Left renal pelvis (tissue), 4 donors: ENCODE results near the gene SLC35F4. TPM values are rescaled to one million over a fixed set of nuclear protein-coding genes. Genes with fewer than 3 reads are reported as not detected.
"Not testable (repeated sequence)": the region's sequence is repeated elsewhere in the genome, so short reads cannot be mapped to it uniquely, and the experiment has no call there.

ENCODE experiments used
- DNase-seq, 4 donors: peaks; one replicate each; pipeline ENCODE4 v3.0.0-alpha.2; 2013; ENCODE audit warnings: low read depth in 4 of 4, low spot score in 3 of 4
- polyA plus RNA-seq, 4 donors: library from polyadenylated mRNA; unstranded; fragments of 120-200 nt; gene quantifications; one replicate each; pipeline ENCODE4 v1.2.1, GENCODE V29; 2013; ENCODE audit not compliant: insufficient read length in 4 of 4

The SLC35F4 gene
- 1 to 10 TPM in 3 of 4 donors, under 1 TPM in 1; 0.86 to 3.2 (median 2.9) TPM for polyA plus RNA-seq

DNA sequence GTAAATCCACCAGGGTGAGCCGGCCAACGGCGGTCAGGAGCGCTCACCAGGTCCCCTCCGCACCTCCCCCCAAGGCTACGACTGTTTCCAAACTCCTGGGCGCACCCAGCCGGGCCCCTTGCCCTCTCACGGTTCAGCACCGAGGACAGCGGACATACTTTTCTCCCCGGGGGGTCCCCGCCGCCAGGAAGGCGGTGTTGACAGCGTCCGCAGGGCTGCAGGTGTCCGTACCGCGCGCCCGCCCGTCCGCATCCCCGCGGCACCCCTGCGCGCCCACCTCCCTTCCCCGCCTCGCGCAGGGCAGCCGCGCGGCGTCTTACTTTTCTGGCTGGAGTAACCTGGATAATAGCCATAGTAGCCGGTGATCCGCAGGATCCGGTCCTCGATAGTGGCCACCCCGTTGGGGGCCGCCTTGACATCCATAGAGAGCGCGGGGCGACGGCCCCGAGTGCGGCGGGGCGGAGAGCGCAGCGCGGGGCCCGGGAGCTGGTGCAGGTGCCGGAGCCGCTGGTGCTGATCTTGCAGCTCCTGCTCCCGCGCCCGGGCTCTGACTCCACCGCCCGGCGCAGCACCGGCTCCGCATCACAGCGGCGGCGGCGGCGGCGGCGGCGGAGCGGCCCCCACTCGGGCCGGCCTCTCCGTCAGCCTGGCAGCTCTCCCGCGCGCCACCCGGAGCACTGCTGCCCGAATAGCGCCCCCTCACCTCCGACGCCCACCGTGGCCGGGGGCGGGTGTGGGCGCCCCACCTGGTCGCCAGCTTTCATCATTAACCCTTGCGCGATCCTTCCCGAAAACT lies at the start of gene SLC35F4:
TSS of gene SLC35F4 (minus strand) at position 690 of the 796 bp plus-strand sequence.
- DNase-seq, result peak; percentile 35 to 66 (median 61)

DNA sequence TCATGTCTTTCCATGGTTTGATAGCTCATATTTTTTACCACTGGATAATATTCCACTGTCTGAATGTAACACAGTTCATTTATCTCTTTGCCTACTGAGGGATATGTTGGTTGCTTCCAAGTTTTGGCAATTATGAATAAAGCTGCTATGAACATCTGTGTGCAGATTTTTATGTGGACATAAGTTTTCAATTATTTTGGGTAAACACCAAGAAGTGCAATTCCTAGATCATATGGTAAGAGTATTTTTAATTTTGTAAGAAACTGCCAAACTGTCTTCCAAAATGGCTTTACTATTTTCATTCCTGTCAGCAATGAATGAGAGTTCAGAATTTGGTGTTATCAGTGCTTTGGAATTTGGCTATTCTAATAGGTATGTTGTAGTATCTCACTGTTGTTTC lies 43.7 kb upstream of the SLC35F4 start:
- no peak for DNase-seq

DNA sequence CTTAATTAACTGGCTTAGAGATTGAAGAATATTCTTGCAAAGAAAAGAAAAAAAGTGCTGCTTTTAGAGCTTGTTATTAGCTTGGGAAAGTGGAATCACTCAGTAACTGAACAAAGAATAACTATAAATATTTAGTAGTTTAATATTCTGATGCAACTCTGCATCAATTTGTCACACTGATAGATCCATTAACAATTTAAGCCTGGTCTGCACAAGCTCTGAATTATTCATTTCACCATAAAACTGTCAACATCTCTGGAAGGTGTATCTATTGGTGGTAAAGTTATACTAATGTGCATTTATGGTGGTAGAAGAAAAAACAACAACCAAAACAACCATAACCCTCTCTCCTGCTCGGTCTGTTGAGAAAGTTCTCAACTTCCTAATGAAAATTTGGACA lies 38.1 kb upstream of the SLC35F4 start:
- no peak for DNase-seq

DNA sequence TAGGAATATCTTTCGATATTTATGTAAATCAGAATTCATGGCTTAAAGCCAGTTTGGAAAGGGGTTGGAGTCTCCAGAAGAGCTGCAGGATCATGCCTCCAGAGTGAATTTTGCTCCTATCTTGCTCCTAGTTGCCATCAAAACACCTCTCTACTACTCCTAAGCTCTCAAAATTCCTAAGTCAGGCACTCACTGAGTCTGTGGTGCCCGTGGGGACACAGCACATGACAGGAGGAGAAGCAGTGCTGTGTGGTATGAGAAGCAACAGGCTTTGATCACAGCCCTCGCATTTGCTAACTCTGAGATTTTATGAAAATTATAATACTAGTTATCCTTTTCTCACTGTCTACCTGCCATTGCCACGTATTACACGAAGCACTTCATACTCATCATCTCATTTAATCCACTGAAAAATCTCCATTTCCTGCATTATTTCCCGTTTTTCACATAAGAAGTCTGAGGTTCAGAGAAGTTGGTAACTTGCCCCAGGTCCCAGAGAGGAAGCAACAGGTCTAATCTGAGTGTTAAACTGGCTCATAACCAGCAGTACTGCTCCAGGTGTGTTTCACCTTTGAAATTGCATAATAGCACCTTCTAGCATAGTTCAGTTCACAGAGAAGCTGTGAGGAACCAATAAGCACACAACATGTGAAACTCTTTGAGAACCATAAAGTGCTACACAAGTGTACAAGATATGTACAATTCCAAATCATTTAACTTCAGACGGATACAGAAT lies 33.1 kb upstream of the SLC35F4 start:
- no peak for DNase-seq

DNA sequence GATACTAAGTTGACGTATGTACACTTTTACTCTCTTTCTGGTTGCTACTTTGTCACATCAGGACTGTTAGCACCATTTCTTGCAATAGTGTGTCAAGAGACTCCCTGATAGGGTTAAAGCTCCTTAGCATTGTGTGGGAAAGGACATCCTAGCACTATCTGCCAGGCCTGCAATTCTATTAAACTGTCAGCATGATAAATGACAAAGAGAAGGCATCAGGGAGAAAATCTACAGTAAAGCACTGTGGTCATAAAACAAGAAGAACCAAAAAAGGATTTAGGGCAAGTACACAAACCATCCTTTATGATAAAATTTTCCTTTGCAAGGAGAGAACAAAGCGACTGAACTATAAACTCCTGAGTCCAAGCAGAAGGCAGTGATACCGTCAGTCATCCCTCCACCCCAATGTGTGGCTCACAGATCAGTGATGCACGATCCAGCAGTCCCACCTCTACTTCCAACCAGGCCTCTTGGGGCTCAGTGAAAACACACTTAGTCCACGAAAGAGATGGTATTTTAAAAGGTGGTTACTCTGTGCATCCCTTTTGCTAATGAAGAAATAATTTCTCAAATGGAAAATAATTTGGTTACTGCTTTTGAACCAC lies 31.4 kb upstream of the SLC35F4 start:
- DNase-seq, result peak in 2 of 4 donors; percentile 6 to 36

DNA sequence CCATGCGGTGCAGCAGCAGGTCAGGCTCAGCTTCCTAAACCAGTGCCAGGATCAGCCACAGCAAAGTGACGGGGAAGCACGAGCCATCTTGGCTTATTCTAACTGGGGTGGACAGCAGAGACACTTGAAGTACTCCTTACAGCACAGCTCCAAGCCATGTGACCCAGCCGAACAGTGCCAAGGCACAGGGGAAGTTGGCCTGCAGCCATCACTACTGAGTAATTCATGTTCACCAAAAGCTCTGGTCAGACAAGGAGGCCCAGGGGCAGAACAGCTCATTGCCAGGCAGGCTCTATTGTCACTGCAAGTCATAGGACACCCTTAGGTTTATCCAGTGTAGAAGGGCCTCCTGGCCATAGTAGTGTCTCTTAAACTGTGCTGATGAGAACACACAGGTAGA lies 23.4 kb upstream of the SLC35F4 start:
- no peak for DNase-seq

DNA sequence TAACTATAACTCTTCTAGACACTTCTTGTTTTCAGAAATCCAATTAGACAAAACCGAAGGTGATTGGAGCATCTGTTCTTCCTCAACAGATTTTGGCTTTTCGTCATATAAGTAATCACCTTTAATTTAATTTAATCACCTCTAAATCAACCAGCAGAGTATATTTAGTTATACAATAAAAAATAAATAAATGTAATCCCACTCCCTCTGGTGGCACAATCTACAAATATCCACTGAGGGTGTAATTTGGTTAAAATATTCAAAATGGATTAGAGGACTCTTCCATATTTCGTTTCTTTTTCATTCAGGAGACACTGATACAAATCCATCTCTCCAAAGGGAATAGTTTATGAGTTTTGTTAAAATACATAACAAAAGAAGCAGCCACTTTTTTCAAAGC lies 18.3 kb upstream of the SLC35F4 start:
- no peak for DNase-seq

DNA sequence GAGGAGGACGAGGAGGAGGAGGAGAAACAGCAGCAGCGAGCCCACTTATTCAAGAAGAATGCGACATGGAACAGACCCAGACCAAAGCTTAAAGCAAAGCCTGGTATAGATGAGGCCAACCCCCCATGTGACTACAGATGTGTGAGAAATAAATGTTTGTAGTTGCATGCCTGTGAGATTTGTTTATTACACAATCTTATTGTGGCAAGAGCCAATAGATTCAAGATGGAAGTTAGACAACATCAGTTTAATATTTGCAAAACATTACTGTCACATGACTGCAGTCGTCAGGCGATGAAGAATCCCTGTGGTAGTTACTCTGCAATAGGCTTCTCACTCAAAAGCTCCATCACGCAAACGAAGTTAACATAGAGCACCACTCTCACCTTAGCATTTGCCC lies 17.2 kb upstream of the SLC35F4 start:
- no peak for DNase-seq

DNA sequence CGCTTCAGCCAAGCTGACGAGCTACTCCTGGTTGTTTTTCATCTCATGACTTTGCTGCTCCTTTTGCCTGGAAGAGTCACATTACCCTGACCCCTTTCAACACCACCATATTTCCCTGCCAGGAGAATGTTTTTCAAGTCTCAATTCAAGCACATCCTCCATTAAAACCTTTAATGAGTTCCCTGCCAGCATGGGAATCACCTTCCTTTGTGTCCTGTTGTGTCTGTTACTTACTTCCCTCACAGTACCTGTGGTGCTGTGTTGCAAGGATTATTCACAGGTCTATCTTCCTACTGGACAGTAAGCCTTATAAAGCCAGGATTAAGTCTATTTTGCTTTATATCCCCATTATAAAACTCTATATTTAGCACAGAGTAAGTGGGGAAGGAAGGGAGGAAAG lies 13.6 kb upstream of the SLC35F4 start:
- no peak for DNase-seq

DNA sequence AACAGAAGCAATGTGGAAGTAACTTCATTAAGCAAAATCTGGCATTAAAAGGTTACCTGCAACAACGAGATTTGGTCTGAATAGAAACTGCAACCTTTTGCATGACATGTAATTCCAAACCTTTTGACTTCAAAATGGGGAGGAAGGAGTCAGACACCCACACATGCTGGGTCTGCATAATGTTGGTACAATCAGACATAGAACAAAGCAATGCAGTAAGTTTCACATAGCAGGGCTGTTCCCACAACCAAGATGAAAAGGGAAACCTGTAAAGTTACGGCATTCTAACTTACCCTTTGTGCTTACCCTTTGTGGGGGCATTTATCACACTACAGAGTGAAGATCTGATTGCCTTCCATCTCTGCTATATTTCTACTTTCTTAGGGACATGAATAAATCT lies 10.1 kb upstream of the SLC35F4 start:
- DNase-seq, result no peak

DNA sequence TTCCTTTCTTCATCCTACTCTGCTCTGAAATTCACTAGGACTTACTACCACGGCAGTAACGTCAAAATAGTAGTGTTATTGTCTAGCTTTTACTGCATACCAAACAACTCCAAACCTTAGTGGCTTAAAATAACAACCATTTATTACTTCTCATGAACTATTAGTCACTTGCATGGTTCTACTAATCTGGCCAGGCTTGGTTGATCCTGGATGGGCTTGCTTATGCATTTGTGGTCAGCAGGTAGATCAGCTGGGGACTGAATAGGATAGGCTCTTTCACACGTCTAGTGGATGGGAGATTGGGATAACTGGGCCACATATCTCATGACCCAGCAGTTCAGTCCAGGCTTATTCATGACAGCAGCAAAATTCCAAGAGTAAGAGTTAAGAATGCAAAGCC lies 9.4 kb upstream of the SLC35F4 start:
- DNase-seq, result no peak

DNA sequence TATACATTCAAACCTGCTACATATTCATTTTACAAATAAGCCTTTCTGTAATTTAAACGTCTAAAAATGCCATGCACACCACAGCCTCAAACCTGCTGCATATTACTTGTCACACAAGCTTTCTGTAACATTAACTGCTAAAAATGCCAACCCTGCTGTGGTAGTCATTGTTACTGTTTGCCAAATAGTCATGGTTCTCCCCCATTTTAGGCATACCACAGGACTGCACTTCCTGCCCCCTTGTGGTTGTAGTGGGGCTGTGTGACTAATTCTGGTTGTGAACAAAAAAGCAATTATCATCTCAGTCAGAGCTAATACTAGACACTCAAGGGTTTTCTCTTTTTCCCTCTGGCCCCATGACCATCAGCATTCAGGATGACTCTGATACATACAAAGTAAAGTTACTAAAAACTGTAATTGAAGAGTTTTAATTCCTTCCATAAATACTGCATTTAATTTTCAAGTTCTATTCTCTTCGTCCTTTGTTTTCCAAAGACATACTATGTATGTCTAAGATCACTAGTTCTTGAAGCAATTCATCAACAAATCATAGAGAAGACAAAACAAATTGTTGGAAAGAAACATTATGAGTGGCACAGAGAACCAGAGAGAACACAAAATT lies 5.7 kb upstream of the SLC35F4 start:
- DNase-seq, result peak in 1 of 4 donors; percentile 10

DNA sequence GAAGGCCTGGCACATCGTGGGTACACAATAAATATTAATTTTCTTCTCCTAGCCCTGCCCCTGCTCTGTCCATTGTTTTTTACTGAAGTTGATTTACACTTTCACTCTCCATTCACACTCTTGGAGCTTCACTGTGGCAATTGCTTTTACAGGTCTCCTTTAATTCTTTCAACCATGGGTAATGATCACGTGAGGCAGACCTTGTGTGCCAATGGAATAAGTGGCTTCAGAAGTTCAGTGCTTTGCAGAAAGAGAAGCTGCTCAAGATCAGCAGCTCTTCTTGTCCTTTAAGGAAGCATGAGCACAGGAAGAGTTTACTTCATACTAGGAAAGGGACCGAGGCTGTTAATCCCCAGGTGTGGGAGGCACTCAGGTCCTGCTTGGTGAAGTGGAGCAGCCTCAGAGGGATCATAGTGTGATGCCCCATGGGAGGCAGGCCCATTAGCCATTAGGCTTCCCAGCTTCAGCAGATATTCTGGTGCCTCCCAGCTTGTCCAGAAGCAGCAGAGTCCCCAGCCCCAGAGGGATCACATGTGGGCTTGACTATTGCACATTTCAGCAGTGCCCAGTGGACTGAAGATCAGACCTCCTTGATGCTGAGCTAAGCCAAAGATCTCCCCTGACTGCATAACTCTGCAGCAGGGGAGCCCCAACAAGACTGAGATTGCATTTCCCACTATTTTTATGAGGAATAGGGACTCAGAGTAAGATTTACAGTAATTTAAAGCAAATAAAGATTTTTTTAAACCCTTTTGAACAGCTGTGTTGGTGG lies 5.0 kb upstream of the SLC35F4 start:
- DNase-seq, result peak in 1 of 4 donors; percentile 5

DNA sequence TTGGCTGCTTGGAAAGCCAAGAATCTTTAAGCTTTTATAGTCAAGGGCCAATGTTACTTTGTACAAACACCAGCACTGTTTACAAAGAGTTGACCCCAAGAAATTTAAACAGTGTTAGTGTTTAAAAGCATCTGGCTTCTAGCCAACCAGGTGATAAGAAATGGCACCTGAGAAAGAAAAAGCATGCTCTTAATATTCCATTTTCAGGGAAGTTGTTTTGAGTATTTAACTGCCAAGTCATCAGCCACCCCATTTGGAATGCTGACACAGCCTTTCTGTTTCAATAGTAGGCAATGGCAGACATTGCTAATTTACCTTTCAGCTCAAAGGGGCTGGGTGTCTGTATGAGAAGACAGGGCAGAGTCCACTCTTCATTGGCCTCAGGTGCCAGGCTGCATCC lies 3.7 kb upstream of the SLC35F4 start:
- DNase-seq, result no peak

DNA sequence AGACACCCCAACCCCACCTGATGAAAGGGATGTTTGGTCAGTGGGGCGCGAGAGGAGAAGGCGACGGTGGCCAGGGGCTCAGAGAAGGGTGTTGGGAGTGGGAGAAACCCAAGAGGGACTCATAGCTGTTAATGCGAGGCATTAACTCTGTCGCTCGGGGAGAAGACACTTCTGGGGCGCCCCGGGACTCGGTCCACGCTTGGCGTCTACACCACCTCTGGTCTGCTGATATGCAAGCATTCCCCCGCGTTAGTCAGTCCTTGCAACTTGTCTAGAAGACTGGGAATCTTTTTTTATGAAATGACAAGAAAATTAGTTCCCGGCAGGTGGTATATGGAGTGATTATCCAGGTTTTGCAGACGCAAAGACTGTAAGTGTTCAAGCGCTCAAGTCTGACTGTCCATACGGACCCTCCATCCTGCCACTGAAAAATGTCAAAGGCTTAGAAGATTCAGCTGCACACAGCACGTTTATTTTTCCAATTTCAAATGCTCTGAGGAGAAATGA lies 360 bp upstream of the SLC35F4 start:
- DNase-seq, result no peak

DNA sequence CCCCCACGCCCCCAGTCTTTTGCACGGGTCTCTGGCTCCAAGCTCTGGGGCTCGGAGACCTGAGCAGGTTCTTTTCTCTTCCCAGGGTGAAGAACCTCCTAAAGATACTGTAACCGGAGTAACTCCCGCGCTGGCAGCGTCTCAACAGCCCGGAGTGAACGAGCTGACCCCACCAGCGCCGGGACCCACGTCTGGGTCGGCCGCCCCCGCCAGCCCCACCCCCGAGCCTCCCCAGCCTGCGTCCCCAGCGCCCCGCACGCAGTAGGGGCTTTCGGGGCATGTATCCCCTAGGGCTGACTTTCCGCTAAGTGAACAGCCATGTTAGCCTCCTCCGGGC lies 858 bp downstream of the SLC35F4 start:
- no peak for DNase-seq

DNA sequence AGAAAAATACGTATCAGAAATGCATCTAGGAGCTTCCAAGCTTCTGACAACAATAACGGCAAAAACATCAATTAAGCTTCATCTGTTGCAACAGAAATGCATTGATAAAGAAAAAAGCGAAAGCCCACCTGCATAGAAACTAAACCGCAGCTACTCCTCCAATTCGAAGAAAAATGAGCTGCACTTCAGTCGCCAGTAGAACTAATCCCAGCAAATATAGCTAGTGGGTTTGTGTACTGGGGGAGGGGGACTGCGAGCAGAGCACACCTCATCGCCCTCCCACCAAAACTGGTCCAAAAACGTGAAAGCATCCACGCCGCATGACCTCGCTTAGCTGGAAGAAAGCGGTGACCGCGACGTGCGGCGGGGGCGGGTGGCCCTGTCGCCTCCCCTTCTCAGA lies 1.2 kb downstream of the SLC35F4 start:
- no peak for DNase-seq

DNA sequence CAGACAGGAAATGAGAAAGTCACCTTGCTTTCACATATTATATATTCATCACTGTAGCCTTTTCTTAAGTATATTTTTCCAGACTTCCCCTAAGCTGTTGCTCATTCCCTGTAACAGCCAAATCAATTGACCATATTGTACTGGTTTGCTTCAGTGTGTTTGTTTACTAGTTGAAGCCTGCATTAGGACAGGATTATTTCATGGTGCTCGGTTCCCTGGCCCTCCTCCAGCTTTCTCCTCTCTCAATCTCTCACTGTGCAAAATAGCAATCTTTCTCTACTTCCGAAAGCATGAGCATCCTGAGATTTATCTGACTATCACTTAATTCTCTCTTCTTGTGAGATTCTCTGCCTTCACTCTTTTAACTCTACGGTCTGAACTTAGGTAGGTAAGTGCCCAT lies 2.4 kb downstream of the SLC35F4 start:
- DNase-seq, result no peak

DNA sequence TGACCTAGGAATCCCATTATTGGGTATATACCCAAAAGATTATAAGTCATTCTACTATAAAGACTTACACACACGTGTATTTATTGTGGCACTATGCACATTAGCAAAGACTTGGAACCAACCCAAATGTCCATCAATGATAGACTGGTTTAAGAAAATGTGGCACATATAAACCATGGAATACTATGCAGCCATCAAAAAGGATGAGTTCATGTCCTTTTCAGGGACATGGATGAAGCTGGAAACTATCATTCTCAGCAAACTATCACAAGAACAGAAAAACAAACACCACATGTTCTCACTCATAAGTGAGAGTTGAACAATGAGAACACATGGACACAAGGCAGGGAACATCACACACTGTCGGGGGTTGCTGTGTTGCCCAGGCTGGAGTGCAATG lies 10.2 kb downstream of the SLC35F4 start:
- not testable (repeated sequence) for DNase-seq

DNA sequence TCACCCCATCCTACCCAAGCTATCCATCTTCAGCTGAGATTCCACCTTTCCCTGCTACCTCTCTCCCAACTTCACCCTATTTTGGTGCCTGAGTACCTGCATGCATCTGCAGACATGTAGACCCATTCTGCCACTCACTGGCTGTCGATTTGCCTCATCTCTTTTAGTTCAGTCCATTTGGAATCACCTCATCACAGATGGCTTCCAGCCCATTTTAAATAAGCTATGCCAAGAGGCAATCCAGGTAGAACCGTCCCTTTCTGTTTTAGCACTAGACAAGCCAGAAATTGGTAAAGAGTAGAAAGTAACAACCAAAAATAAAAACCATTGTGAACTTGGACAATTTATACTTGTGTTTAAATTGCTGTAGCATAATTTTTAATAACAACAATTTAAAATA lies 11.3 kb downstream of the SLC35F4 start:
- no peak for DNase-seq
